ENCODE data around the gene CLDN18.

The CLDN18 gene

DNA sequence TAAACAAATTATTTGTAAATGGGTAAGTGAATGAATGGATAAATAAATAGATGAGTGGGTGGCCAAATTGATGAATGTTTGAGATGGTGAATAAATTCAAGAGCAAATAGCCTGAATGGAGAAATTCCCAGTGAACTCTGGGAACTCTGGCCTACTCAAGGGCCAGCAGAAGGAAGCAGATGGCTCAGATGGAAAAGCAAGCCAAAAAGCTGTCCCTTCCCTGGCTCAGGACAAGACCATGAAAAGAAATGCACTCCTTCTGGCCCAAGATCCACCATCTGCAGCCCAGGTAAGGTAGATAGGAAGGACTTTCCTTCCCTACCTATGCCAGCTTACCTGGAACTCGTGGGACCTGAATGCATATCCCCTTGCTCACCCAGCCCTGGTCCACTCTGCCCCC lies 37.6 kb upstream of the CLDN18 start:
- TF ChIP-seq RAD21 (IDR thresholded peaks at IDR 0.05; ENCODE audit: low read depth) (no peak), NFIC (IDR thresholded peaks at IDR 0.05) (no peak), EGR1 (IDR thresholded peaks at IDR 0.05) (no peak), REST (IDR thresholded peaks at IDR 0.05; ENCODE audit: low read depth) (no peak), TCF12 (IDR thresholded peaks at IDR 0.05; ENCODE audit: low read depth) (no peak), YY1 (IDR thresholded peaks at IDR 0.05; ENCODE audit: low read depth) (no peak), FOXM1 (IDR thresholded peaks at IDR 0.05; ENCODE audit: borderline replicate concordance, low read depth) (no peak), CEBPB (IDR thresholded peaks at IDR 0.05) (no peak), EP300 (IDR thresholded peaks at IDR 0.05; ENCODE audit: borderline replicate concordance) (no peak), ZBTB7A (IDR thresholded peaks at IDR 0.05; ENCODE audit: low read depth) (no peak), CREB1 (IDR thresholded peaks at IDR 0.05; ENCODE audit: low read depth) (no peak), TEAD4 (IDR thresholded peaks at IDR 0.05) (no peak), TAF1 (IDR thresholded peaks at IDR 0.05; ENCODE audit: low read depth) (no peak)
- TF ChIP-seq, protein P1, sequence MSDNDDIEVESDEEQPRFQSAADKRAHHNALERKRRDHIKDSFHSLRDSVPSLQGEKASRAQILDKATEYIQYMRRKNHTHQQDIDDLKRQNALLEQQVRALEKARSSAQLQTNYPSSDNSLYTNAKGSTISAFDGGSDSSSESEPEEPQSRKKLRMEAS (IDR thresholded peaks at IDR 0.05): no peak
- TF ChIP-seq, protein P2, sequence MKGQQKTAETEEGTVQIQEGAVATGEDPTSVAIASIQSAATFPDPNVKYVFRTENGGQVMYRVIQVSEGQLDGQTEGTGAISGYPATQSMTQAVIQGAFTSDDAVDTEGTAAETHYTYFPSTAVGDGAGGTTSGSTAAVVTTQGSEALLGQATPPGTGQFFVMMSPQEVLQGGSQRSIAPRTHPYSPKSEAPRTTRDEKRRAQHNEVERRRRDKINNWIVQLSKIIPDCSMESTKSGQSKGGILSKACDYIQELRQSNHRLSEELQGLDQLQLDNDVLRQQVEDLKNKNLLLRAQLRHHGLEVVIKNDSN (IDR thresholded peaks at IDR 0.05): no peak

DNA sequence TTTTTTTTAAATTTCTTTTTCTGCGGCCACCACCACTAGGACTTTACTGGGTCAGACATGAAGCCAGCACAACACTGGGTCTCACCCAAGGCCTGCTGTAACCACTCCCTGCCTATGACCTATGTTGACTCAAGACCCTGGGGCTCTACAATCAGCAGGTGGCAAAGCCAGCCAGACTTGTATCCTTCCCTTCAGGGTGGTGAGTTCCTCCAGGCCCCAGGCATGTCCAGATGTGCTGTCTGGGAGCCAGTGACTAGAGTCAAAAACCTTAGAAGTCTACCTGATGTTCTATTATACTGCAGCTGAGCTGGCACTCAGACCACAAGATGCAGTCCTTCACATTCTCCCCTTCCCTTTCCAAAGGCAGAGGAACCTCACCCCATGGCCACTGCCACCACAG lies 31.6 kb upstream of the CLDN18 start:
- TF ChIP-seq EGR1 (IDR thresholded peaks at IDR 0.05) (no peak), CREB1 (IDR thresholded peaks at IDR 0.05; ENCODE audit: low read depth) (no peak), TAF1 (IDR thresholded peaks at IDR 0.05; ENCODE audit: low read depth) (no peak), NFIC (IDR thresholded peaks at IDR 0.05) (no peak), RAD21 (IDR thresholded peaks at IDR 0.05; ENCODE audit: low read depth) (no peak), ZBTB7A (IDR thresholded peaks at IDR 0.05; ENCODE audit: low read depth) (no peak), TEAD4 (IDR thresholded peaks at IDR 0.05) (no peak), EP300 (IDR thresholded peaks at IDR 0.05; ENCODE audit: borderline replicate concordance) (no peak)
- TF ChIP-seq, protein P1 (IDR thresholded peaks at IDR 0.05): no peak

- TF ChIP-seq TAF1 (IDR thresholded peaks at IDR 0.05; ENCODE audit: low read depth) (no peak), NFIC (IDR thresholded peaks at IDR 0.05) (no peak), YY1 (IDR thresholded peaks at IDR 0.05; ENCODE audit: low read depth) (no peak), REST (IDR thresholded peaks at IDR 0.05; ENCODE audit: low read depth) (no peak), EP300 (IDR thresholded peaks at IDR 0.05; ENCODE audit: borderline replicate concordance) (no peak), CEBPB (IDR thresholded peaks at IDR 0.05) (no peak), EGR1 (IDR thresholded peaks at IDR 0.05) (no peak), TCF12 (IDR thresholded peaks at IDR 0.05; ENCODE audit: low read depth) (no peak), ZBTB7A (IDR thresholded peaks at IDR 0.05; ENCODE audit: low read depth) (no peak), CREB1 (IDR thresholded peaks at IDR 0.05; ENCODE audit: low read depth) (no peak), RAD21 (IDR thresholded peaks at IDR 0.05; ENCODE audit: low read depth) (no peak), FOXM1 (IDR thresholded peaks at IDR 0.05; ENCODE audit: borderline replicate concordance, low read depth) (no peak), TEAD4 (IDR thresholded peaks at IDR 0.05) (no peak)
- TF ChIP-seq, protein P2 (IDR thresholded peaks at IDR 0.05): no peak
- TF ChIP-seq, protein P1 (IDR thresholded peaks at IDR 0.05): no peak
Observed at GRCh38 chr3:137987723-137988122, 22.2 kb upstream of the CLDN18 start.

- no peak for TF ChIP-seq TEAD4 (IDR thresholded peaks at IDR 0.05)
- no peak for TF ChIP-seq TAF1 (IDR thresholded peaks at IDR 0.05; ENCODE audit: low read depth)
- TF ChIP-seq, protein P2 (IDR thresholded peaks at IDR 0.05): no peak
- no peak for TF ChIP-seq FOXM1 (IDR thresholded peaks at IDR 0.05; ENCODE audit: borderline replicate concordance, low read depth)
- TF ChIP-seq CREB1 (IDR thresholded peaks at IDR 0.05; ENCODE audit: low read depth): no peak
- no peak for TF ChIP-seq ZBTB7A (IDR thresholded peaks at IDR 0.05; ENCODE audit: low read depth)
- no peak for TF ChIP-seq RAD21 (IDR thresholded peaks at IDR 0.05; ENCODE audit: low read depth)
- no peak for TF ChIP-seq YY1 (IDR thresholded peaks at IDR 0.05; ENCODE audit: low read depth)
- no peak for TF ChIP-seq EGR1 (IDR thresholded peaks at IDR 0.05)
Observed at GRCh38 chr3:137988152-137988551, 21.8 kb upstream of the CLDN18 start.

DNA sequence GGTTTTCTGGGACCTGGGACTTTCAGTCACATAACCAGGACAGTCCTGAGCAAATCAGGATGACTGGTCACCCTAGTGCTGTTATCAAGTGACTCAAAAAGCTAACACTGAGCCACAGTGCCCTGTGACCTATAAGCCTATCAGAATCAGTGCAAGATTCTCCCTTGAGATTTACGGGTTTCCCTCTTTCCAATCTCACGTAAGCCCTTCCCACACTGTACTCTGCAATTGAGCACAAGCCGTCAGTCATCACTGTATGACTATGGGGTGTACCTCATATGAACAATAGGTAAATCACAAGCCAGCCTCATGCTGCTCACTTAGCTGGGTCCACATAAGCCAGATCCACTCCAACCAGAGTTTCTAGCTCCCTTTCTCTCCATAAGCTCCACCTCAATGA lies 21.0 kb upstream of the CLDN18 start:
- no peak for TF ChIP-seq REST (IDR thresholded peaks at IDR 0.05; ENCODE audit: low read depth)
- no peak for TF ChIP-seq TEAD4 (IDR thresholded peaks at IDR 0.05)
- no peak for TF ChIP-seq EP300 (IDR thresholded peaks at IDR 0.05; ENCODE audit: borderline replicate concordance)
- no peak for TF ChIP-seq RAD21 (IDR thresholded peaks at IDR 0.05; ENCODE audit: low read depth)
- TF ChIP-seq EGR1 (IDR thresholded peaks at IDR 0.05): no peak
- no peak for TF ChIP-seq YY1 (IDR thresholded peaks at IDR 0.05; ENCODE audit: low read depth)
- TF ChIP-seq, protein P2 (IDR thresholded peaks at IDR 0.05): no peak
- TF ChIP-seq ZBTB7A (IDR thresholded peaks at IDR 0.05; ENCODE audit: low read depth): no peak
- no peak for TF ChIP-seq TAF1 (IDR thresholded peaks at IDR 0.05; ENCODE audit: low read depth)
- no peak for TF ChIP-seq CEBPB (IDR thresholded peaks at IDR 0.05)
- no peak for TF ChIP-seq FOXM1 (IDR thresholded peaks at IDR 0.05; ENCODE audit: borderline replicate concordance, low read depth)
- no peak for TF ChIP-seq CREB1 (IDR thresholded peaks at IDR 0.05; ENCODE audit: low read depth)
- TF ChIP-seq, protein P1 (IDR thresholded peaks at IDR 0.05): no peak
- TF ChIP-seq TCF12 (IDR thresholded peaks at IDR 0.05; ENCODE audit: low read depth): no peak
- TF ChIP-seq NFIC (IDR thresholded peaks at IDR 0.05): no peak
